ENCODE data around the gene MAP3K3.

MAP3K3 gene

GRCh38 chr17:63621229-63621683 is 961 bp upstream of the MAP3K3 start:
- peak overlapping the region; percentile 90 for H3K4me3 ChIP-seq (ENCODE audit: control insufficient read depth, low read depth, low read length)
- TF ChIP-seq CTCF (IDR thresholded peaks at IDR 0.05; ENCODE audit: control insufficient read depth, insufficient read depth, low read depth, low read length, missing control alignments) = no peak
- no peak for DNase-seq (ENCODE audit: low read depth)

DNA sequence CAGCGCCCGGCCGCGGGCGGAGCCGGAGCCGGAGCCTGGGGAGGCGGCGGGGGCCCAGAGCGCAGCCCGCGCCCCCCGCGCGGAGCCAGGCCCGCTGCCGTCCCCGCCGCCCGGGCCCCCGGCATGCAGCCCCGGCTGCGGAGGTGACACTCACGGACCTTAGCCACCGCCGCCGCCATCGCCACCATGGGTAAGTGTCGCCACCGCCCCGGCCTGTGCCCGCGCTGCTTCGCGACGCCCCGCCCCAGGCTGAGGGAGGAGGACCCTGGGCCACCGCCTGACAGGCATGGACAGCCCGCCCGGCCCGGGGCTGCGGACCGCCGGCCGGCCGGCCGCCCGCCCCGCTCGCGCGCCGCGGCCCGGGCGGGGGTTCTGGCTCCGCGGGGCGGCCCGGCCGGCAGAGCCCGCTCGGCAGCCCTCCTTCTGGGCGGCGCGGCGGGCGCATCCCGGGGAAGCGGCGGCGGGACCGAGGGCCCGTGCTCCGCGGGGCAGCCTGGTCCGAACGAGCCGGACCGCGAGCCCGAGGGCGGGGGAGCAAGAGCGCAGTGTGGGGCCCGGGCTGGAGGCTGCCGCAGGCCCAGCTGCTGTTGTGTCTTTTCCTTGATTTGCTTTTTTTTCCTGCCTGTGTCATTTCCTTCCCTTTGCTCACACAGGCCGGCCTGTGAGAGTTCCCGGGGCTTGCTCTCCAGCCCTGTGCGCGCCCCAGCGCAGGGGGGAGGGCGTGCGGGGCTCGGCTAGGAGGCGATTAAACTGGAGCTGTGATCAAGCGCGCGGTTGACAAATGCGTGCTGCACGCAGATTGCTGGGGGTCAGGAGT is 565 bp downstream of the MAP3K3 start:
- DNase-seq (ENCODE audit: low read depth) = no peak
- TF ChIP-seq CTCF (IDR thresholded peaks at IDR 0.05; ENCODE audit: control insufficient read depth, insufficient read depth, low read depth, low read length, missing control alignments) = no peak
- H3K4me3 ChIP-seq (ENCODE audit: control insufficient read depth, low read depth, low read length) = peak overlapping the region; percentile 76

DNA sequence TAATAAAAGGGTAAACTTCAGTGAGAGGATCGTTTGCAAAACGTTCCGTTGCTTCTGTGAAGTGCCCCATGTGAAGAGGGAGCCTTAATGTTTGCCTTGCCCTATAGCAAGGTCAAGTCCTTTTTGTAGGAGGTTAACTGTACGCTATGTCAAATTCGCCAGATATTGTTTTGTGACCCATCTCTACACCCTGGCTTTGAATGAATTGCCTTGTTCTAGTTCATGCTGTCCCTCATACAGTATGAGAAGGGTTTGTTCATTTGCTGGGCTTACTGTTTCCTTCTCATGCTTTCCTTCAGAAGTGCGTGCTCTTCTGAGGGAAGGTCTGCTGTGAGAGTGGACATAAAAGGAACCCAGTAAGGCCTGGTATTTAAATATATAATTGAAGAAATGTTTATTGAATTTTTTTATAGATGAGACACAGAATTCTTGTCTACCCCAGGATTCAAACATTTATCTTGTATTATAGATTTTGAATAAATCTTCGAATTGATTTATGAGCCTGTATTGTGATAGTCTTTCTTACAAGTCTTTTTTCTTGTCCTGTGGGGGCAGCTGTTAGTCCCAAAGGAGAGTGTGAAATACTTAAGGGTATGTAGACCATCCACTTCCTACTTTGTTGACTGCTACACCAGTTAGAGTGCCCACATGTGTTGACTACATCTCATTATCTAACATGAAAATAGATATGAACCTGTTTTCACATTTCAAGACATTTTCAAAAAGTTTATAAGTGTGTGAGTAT is 1.7 kb downstream of the MAP3K3 start:
- peak overlapping the region; percentile 76 for H3K4me3 ChIP-seq (ENCODE audit: control insufficient read depth, low read depth, low read length)
- DNase-seq (ENCODE audit: low read depth) = no peak
- no peak for TF ChIP-seq CTCF (IDR thresholded peaks at IDR 0.05; ENCODE audit: control insufficient read depth, insufficient read depth, low read depth, low read length, missing control alignments)

- no peak for DNase-seq (ENCODE audit: low read depth)
- H3K4me3 ChIP-seq (ENCODE audit: control insufficient read depth, low read depth, low read length) = no peak overlapping the region
- TF ChIP-seq CTCF (IDR thresholded peaks at IDR 0.05; ENCODE audit: control insufficient read depth, insufficient read depth, low read depth, low read length, missing control alignments) = no peak
These were observed 2.3 kb downstream of the MAP3K3 start for GRCh38 chr17:63624531-63624880.

DNA sequence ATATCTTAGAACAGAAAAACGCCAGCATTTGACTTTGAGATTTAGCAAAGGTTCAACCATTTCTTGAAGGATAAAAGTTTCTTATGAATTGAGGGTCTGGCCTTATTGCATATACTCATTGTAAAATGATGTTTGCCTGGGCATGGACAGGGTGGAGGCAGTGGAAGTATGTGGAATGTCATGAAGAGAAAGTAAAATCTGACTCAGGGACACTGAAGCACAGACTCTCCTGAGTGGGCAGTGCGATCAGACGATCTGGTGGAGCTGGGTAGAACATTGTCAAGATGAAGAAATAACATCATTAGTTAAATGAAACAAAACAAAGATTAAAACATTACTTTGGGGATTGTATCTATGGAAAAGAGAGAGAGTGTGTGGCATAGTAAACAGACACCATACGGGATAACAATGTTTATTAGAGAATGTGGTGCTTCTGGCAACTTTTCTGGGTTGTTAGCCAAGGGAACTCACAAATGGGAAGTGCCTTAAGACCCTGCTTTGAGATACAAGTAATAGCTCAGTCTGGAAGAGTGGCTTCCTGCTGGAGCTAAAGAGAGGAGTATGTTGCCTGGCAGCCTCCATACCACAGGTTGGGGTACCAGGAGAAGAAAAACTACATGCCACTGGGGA is 4.4 kb downstream of the MAP3K3 start:
- TF ChIP-seq CTCF (IDR thresholded peaks at IDR 0.05; ENCODE audit: control insufficient read depth, insufficient read depth, low read depth, low read length, missing control alignments) = no peak
- no peak overlapping the region for H3K4me3 ChIP-seq (ENCODE audit: control insufficient read depth, low read depth, low read length)
- no peak for DNase-seq (ENCODE audit: low read depth)

- TF ChIP-seq CTCF (IDR thresholded peaks at IDR 0.05; ENCODE audit: control insufficient read depth, insufficient read depth, low read depth, low read length, missing control alignments) = no peak
- no peak for DNase-seq (ENCODE audit: low read depth)
- H3K4me3 ChIP-seq (ENCODE audit: control insufficient read depth, low read depth, low read length) = no peak overlapping the region
These were observed 7.4 kb downstream of the MAP3K3 start for GRCh38 chr17:63629627-63630026.

Data from AG09309 (cell line).